Heart left ventricle (tissue), 13 donors: ENCODE results near the gene MAOA.

Experiments used
- POLR2A ChIP-seq, 2 donors: fragments of 450-650 bp; IDR thresholded peaks; one replicate each; pipeline ENCODE4 v1.6.1; 2017; ENCODE audit warnings: antibody characterized with exemption in 2 of 2, mild to moderate bottlenecking in 2 of 2, moderate library complexity in 2 of 2
- TF ChIP-seq, protein P1 (sequence below), 12 donors: fragments of 200-600 bp; sonication (generic) in 4 of 12; IDR thresholded peaks; one replicate each; pipeline versions ENCODE4 v1.5.0 to v1.8.0; 2018 to 2022; ENCODE audit warnings: antibody characterized with exemption in 12 of 12, mild to moderate bottlenecking in 5 of 12
- donor health status: ischemic (EF 13 %, LVEDD 7.1; RV severe dilation, severe dysfunction).
- donor health status: DM: no; HTN: yes; CAD: no.
- donor health status: DM: no; HTN: no; CAD: no.
- donor health status: ischemic (EF 25% LVEDD 6.9; RV normal size, moderate dysfunction).
- donor health status: ischemic (EF 25% LVEDD 5.7; RV mildly dilated, moderate dysfunction).
- donor health status: ischemic (EF 35%, LVEDD 5.7; RV mildly dilated, moderate dysfunction).
- donor health status: nonischemic (EF 11% LVEDD 7.7; RV severe dilation, severe dysfunction).
- donor health status: DM: yes; HTN: yes; CAD: no.
- donor health status: PGD.
- donor health status: ischemic (EF 29% LVEDD 5.4; RV normal size, mild dysfunction).
- donor health status: nonischemic (EF 23%, LVEDD 6.1; RV moderate dilation, normal function).

DNA sequence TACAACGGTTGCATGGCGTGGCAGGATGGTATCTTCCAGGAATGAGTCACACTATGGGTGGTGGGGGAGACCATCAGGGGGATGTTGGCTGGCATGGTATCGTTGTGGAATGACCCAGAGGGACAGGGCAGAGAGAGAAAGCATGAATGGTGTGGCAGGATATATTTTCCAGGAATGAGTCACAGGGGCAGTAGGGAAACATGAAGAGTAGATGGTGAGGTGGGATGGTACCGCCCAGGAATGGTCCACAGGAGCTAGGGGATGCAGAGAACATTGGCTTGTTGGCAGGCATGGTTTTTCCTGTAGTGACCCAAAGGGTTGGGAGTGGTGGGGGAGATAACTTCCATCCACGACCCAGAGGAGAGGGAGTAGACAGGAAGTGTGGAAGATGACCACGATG is 62.4 kb downstream of the MAOA start:
- TF ChIP-seq, protein P1, sequence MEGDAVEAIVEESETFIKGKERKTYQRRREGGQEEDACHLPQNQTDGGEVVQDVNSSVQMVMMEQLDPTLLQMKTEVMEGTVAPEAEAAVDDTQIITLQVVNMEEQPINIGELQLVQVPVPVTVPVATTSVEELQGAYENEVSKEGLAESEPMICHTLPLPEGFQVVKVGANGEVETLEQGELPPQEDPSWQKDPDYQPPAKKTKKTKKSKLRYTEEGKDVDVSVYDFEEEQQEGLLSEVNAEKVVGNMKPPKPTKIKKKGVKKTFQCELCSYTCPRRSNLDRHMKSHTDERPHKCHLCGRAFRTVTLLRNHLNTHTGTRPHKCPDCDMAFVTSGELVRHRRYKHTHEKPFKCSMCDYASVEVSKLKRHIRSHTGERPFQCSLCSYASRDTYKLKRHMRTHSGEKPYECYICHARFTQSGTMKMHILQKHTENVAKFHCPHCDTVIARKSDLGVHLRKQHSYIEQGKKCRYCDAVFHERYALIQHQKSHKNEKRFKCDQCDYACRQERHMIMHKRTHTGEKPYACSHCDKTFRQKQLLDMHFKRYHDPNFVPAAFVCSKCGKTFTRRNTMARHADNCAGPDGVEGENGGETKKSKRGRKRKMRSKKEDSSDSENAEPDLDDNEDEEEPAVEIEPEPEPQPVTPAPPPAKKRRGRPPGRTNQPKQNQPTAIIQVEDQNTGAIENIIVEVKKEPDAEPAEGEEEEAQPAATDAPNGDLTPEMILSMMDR (IDR thresholded peaks at IDR 0.05) = no peak
- TF ChIP-seq POLR2A (IDR thresholded peaks at IDR 0.05) = no peak
